DMS79 treated with DMSO at 0.1 percent for 48 hours (cell line): ENCODE data around the gene ACVR1.
"Not testable (repeated sequence)": the region's sequence is repeated elsewhere in the genome, so short reads cannot be mapped to it uniquely, and the experiment has no call there.

ENCODE experiments used
- DNase-seq: peaks from one replicate; lab custom pipeline; 2025; lab: John Stamatoyannopoulos, UW

The ACVR1 gene

GRCh38 chr2:157704148-157704547, 172.0 kb downstream of the ACVR1 start:
- not testable (repeated sequence) for DNase-seq

GRCh38 chr2:157699806-157700205, 176.3 kb downstream of the ACVR1 start:
- no peak for DNase-seq

- no peak for DNase-seq
These were observed 177.1 kb downstream of the ACVR1 start for GRCh38 chr2:157699009-157699408.

GRCh38 chr2:157698430-157698829, 177.7 kb downstream of the ACVR1 start:
- DNase-seq = no peak

GRCh38 chr2:157696036-157696435, 180.1 kb downstream of the ACVR1 start:
- no peak for DNase-seq

- no peak for DNase-seq
These were observed 183.4 kb downstream of the ACVR1 start for GRCh38 chr2:157692768-157693167.

- no peak for DNase-seq
These were observed 184.4 kb downstream of the ACVR1 start for GRCh38 chr2:157691695-157692094.

GRCh38 chr2:157691131-157691530, 185.0 kb downstream of the ACVR1 start:
- no peak for DNase-seq
